Brain microvascular endothelial cell (primary cell): ENCODE data around the gene DBP.

Experiments
- DNase-seq: peaks from one replicate; pipeline ENCODE4 v3.0.0-alpha.2; 2020
- H3K27ac ChIP-seq: fragments of 250-450 bp; sonication (Bioruptor Pico); 2 replicates; pipeline ENCODE4 v1.5.1; 2020; ENCODE audit warnings: mild to moderate bottlenecking, moderate library complexity
- H3K27me3 ChIP-seq: fragments of 250-450 bp; sonication (Bioruptor Pico); replicated peaks from 2 replicates; pipeline ENCODE4 v1.5.1; 2020; ENCODE audit warnings: mild to moderate bottlenecking
- H3K36me3 ChIP-seq: fragments of 250-450 bp; sonication (Bioruptor Pico); replicated peaks from 2 replicates; pipeline ENCODE4 v1.5.1; 2020; ENCODE audit warnings: mild to moderate bottlenecking
- H3K4me3 ChIP-seq: 2 replicates; pipeline ENCODE4 v1.5.1; 2011; ENCODE audit warnings: low read depth, mild to moderate bottlenecking, control low read depth, low read length, moderate library complexity
- CTCF ChIP-seq: IDR thresholded peaks from 2 replicates; pipeline ENCODE4 v1.5.1; 2011; ENCODE audit warnings: low read depth, mild to moderate bottlenecking, moderate library complexity, low read length, control low read depth, inconsistent platforms; ENCODE audit errors: missing control alignments
- in situ Hi-C: cut with HindIII; loops from 2 replicates; pipeline ENCODE4 v1.10.0; 2017; ENCODE audit warnings: low sequenced_read_pairs, low pct_ligation_motif_present

Gene DBP

GRCh38 chr19:48635966-48636858, 967 bp downstream of the DBP start:
- Histone ChIP-seq H3K4me3 (no peak overlapping the region), H3K36me3 (no peaks in the 10 kb centered on the region), H3K27me3 (no peaks in the 10 kb centered on the region), H3K27ac (no peak overlapping the region)
- no peak for DNase-seq
- TF ChIP-seq CTCF = no peak
- in situ Hi-C loops = no loop called here

- no peaks in the 10 kb centered on the region for H3K36me3 ChIP-seq
- DNase-seq = no peak
- TF ChIP-seq CTCF = no peak
- in situ Hi-C loops = no loop called here
- no peaks in the 10 kb centered on the region for H3K27me3 ChIP-seq
- peak overlapping the region; percentile 17 for H3K4me3 ChIP-seq
- H3K27ac ChIP-seq = no peak overlapping the region
These were observed 1.8 kb downstream of the DBP start for GRCh38 chr19:48635263-48635965.

- in situ Hi-C loops = no loop called here
These were observed 2.5 kb downstream of the DBP start for GRCh38 chr19:48634424-48635262.

GRCh38 chr19:48634036-48634342, 3.2 kb downstream of the DBP start:
- no peak for TF ChIP-seq CTCF
- Histone ChIP-seq H3K27me3 (no peaks in the 10 kb centered on the region), H3K36me3 (no peaks in the 10 kb centered on the region), H3K27ac (no peak overlapping the region), H3K4me3 (no peak overlapping the region)
- DNase-seq = no peak
- in situ Hi-C loops = no loop called here

More at GRCh38 chr19:48634424-48635262, 2.5 kb downstream of the DBP start:
- Histone ChIP-seq H3K4me3 (peak overlapping the region; percentile 16), H3K36me3 (no peaks in the 10 kb centered on the region), H3K27me3 (no peaks in the 10 kb centered on the region), H3K27ac (no peak overlapping the region)
- TF ChIP-seq CTCF = no peak
- DNase-seq = peak; percentile 86

GRCh38 chr19:48633148-48634035, 3.8 kb downstream of the DBP start:
- Histone ChIP-seq H3K27me3 (no peaks in the 10 kb centered on the region), H3K4me3 (no peak overlapping the region), H3K27ac (no peak overlapping the region), H3K36me3 (no peaks in the 10 kb centered on the region)
- no peak for DNase-seq
- in situ Hi-C loops = no loop called here
- no peak for TF ChIP-seq CTCF
